Activated B cell treated with CpG ODN at 0.5 μM for 24 hours (primary cell): ENCODE data around the gene ZNF71. TPM values are rescaled to one million over a fixed set of nuclear protein-coding genes. Genes with fewer than 3 reads are reported as not detected.
A peak's percentile ranks its signal among the peaks of the same experiment; 100 is the strongest.

Source experiments
- ATAC-seq: fragments of 200-7000 bp; cut with Tn5 transposase; one replicate; pipeline ENCODE4 v1.10.0; 2021; ENCODE audit warnings: low read depth, mild to moderate bottlenecking, moderate library complexity
- CTCF ChIA-PET: fragments of 350-600 bp; sonication (Branson Sonifier 250); formaldehyde crosslinking; loops from one replicate; lab custom pipeline; 2021; ENCODE audit warnings: antibody characterized with exemption; lab: Charles Lee
- POLR2A ChIA-PET: fragments of 350-600 bp; sonication (Branson Sonifier 250); formaldehyde crosslinking; loops from one replicate; lab custom pipeline; 2021; ENCODE audit warnings: antibody characterized with exemption; lab: Charles Lee
- DNase-seq: peaks from one replicate; pipeline ENCODE4 v3.0.0; 2022
- H3K27ac Mint-ChIP-seq: one replicate; pipeline ENCODE4 v1.8.0; 2020; ENCODE audit warnings: mixed read lengths
- H3K27me3 Mint-ChIP-seq: one replicate; pipeline ENCODE4 v1.8.0; 2021; ENCODE audit warnings: mixed read lengths
- H3K36me3 Mint-ChIP-seq: one replicate; pipeline ENCODE4 v1.8.0; 2021; ENCODE audit warnings: low read depth, mixed read lengths
- H3K4me1 Mint-ChIP-seq: one replicate; pipeline ENCODE4 v1.8.0; 2021; ENCODE audit warnings: mixed read lengths
- H3K4me3 Mint-ChIP-seq: one replicate; pipeline ENCODE4 v1.8.0; 2020; ENCODE audit warnings: mild to moderate bottlenecking, mixed read lengths
- H3K9me3 Mint-ChIP-seq: one replicate; pipeline ENCODE4 v1.8.0; 2020; ENCODE audit warnings: mixed read lengths
- CTCF ChIP-seq: fragments of 200-600 bp; IDR thresholded peaks from one replicate; pipeline ENCODE4 v1.8.0; 2022; ENCODE audit warnings: antibody characterized with exemption, mild to moderate bottlenecking
- intact Hi-C: fragments of 100-400 bp; cut with micrococcal nuclease; formaldehyde crosslinking; loops from one replicate; pipeline ENCODE4 v1.15.1; 2024
- total RNA-seq: library from RNA; stranded (reverse); gene quantifications from 2 replicates; pipeline ENCODE4 v1.2.3, GENCODE V29; 2022

Gene ZNF71
- total RNA-seq, 1 donor from 2014 or later: 6.7 TPM

GRCh38 chr19:56633021-56633420 is 37.9 kb downstream of the ZNF71 start:
- no peak for ATAC-seq
- Mint-ChIP-seq H3K9me3 (peaks cover 35% of the 10 kb centered on the region), H3K4me3 (no peak overlapping the region), H3K27me3 (no peaks in the 10 kb centered on the region), H3K36me3 (peaks cover 10% of the 10 kb centered on the region), H3K27ac (no peak overlapping the region), H3K4me1 (no peaks in the 10 kb centered on the region)
- no peak for DNase-seq
- intact Hi-C loops: no loop called here
- ChIA-PET CTCF (no interaction called here), POLR2A (no interaction called here)
- no peak for TF ChIP-seq CTCF

- Mint-ChIP-seq H3K27me3 (peaks cover 7% of the 10 kb centered on the region), H3K9me3 (peaks cover 30% of the 10 kb centered on the region), H3K36me3 (no peaks in the 10 kb centered on the region), H3K27ac (no peak overlapping the region), H3K4me3 (no peak overlapping the region), H3K4me1 (no peaks in the 10 kb centered on the region)
- ChIA-PET CTCF (no interaction called here), POLR2A (no interaction called here)
- ATAC-seq (no peak), DNase-seq (no peak)
- intact Hi-C loops: no loop called here
- TF ChIP-seq CTCF: no peak
These were observed 43.0 kb downstream of the ZNF71 start for GRCh38 chr19:56637976-56638555.

GRCh38 chr19:56639217-56639616 is 44.1 kb downstream of the ZNF71 start:
- no peak for TF ChIP-seq CTCF
- H3K4me1 Mint-ChIP-seq: no peaks in the 10 kb centered on the region
- peaks cover 33% of the 10 kb centered on the region for H3K9me3 Mint-ChIP-seq
- H3K36me3 Mint-ChIP-seq: peaks cover 2% of the 10 kb centered on the region
- ChIA-PET CTCF (no interaction called here), POLR2A (no interaction called here)
- H3K27me3 Mint-ChIP-seq: peaks cover 14% of the 10 kb centered on the region
- no peak for DNase-seq
- intact Hi-C loops: no loop called here
- no peak overlapping the region for H3K4me3 Mint-ChIP-seq
- peak overlapping the region; percentile 56 for H3K27ac Mint-ChIP-seq
- no peak for ATAC-seq

GRCh38 chr19:56642711-56643459 is 47.8 kb downstream of the ZNF71 start, which contains the start of gene SMIM17:
TSS of gene SMIM17 (plus strand) at chr19:56643159. CDS start at chr19:56645668, 2,509 bp downstream.
- Mint-ChIP-seq H3K4me1 (no peaks in the 10 kb centered on the region), H3K4me3 (no peak within 1 kb of the TSS), H3K36me3 (peaks cover 2% of the 10 kb centered on the region), H3K27me3 (peaks cover 18% of the 10 kb centered on the region), H3K9me3 (peaks cover 41% of the 10 kb centered on the region), H3K27ac (no peak within 1 kb of the TSS)
- ATAC-seq: no peak
- ChIA-PET CTCF (no interaction called here), POLR2A (no interaction called here)
- intact Hi-C loops: no loop called here
- no peak for DNase-seq
- no peak for TF ChIP-seq CTCF

GRCh38 chr19:56643460-56643955 is 48.4 kb downstream of the ZNF71 start:
- H3K27ac Mint-ChIP-seq: no peak overlapping the region
- H3K4me3 Mint-ChIP-seq: no peak overlapping the region
- intact Hi-C loops: no loop called here
- ATAC-seq: no peak
- H3K27me3 Mint-ChIP-seq: peaks cover 18% of the 10 kb centered on the region
- peaks cover 45% of the 10 kb centered on the region for H3K9me3 Mint-ChIP-seq
- POLR2A ChIA-PET: no interaction called here
- no peak for TF ChIP-seq CTCF
- peaks cover 2% of the 10 kb centered on the region for H3K36me3 Mint-ChIP-seq
- CTCF ChIA-PET: no interaction called here
- DNase-seq: no peak
- H3K4me1 Mint-ChIP-seq: no peaks in the 10 kb centered on the region
